Activated CD8-positive, alpha-beta memory T cell treated with anti-CD3 and anti-CD28 coated beads for 48 hours (primary cell): ENCODE measurements around the gene PRR20E.
"Not testable (repeated sequence)": the region's sequence is repeated elsewhere in the genome, so short reads cannot be mapped to it uniquely, and the experiment has no call there.

Experiments used
- DNase-seq, 3 experiments: peaks; one replicate each; pipeline ENCODE4 v3.0.0-alpha.2; 2020; ENCODE audit warnings: low read depth in 2 of 3, low spot score in 2 of 3

The PRR20E gene

GRCh38 chr13:57166897-57167296 lies at the start of gene PRR20E:
PRR20E (plus strand) TSS chr13:57167197; CDS start chr13:57167584, 387 bp downstream.
- DNase-seq = not testable (repeated sequence)

- DNase-seq = no peak
These were observed 43.3 kb upstream of the PRR20E start for GRCh38 chr13:57123681-57124080.

- DNase-seq = no peak
These were observed 38.1 kb upstream of the PRR20E start for GRCh38 chr13:57128909-57129308.

- no peak for DNase-seq
These were observed 30.9 kb upstream of the PRR20E start for GRCh38 chr13:57136093-57136492.

GRCh38 chr13:57137585-57137984 lies 29.4 kb upstream of the PRR20E start:
- DNase-seq = no peak

- DNase-seq = no peak
These were observed 28.0 kb upstream of the PRR20E start for GRCh38 chr13:57138988-57139387.

GRCh38 chr13:57139781-57140180 lies 27.2 kb upstream of the PRR20E start:
- not testable (repeated sequence) for DNase-seq

- not testable (repeated sequence) for DNase-seq
These were observed 26.6 kb upstream of the PRR20E start, which contains the start of gene PRR20A for GRCh38 chr13:57140235-57140968. PRR20A (plus strand) TSS chr13:57140918; CDS start chr13:57141305, 387 bp downstream.

GRCh38 chr13:57147188-57147587 lies 19.8 kb upstream of the PRR20E start, which contains the start of gene PRR20B:
PRR20B (plus strand) TSS chr13:57147488; CDS start chr13:57147875, 387 bp downstream.
- not testable (repeated sequence) for DNase-seq

- DNase-seq = not testable (repeated sequence)
These were observed 18.9 kb upstream of the PRR20E start for GRCh38 chr13:57148106-57148505.

GRCh38 chr13:57153761-57154160 lies 13.2 kb upstream of the PRR20E start, which contains the start of gene PRR20C:
PRR20C (plus strand) TSS chr13:57154061; CDS start chr13:57154448, 387 bp downstream.
- DNase-seq = not testable (repeated sequence)

- not testable (repeated sequence) for DNase-seq
These were observed 6.7 kb upstream of the PRR20E start, which contains the start of gene PRR20D for GRCh38 chr13:57160332-57160731. PRR20D (plus strand) TSS chr13:57160632; CDS start chr13:57161019, 387 bp downstream.

GRCh38 chr13:57191667-57192066 lies 24.7 kb downstream of the PRR20E start:
- no peak for DNase-seq

GRCh38 chr13:57212989-57213388 lies 46.0 kb downstream of the PRR20E start:
- DNase-seq = no peak
